ENCODE measurements around the gene STKLD1.
A peak's percentile ranks its signal among the peaks of the same experiment; 100 is the strongest.

STKLD1 gene

DNA sequence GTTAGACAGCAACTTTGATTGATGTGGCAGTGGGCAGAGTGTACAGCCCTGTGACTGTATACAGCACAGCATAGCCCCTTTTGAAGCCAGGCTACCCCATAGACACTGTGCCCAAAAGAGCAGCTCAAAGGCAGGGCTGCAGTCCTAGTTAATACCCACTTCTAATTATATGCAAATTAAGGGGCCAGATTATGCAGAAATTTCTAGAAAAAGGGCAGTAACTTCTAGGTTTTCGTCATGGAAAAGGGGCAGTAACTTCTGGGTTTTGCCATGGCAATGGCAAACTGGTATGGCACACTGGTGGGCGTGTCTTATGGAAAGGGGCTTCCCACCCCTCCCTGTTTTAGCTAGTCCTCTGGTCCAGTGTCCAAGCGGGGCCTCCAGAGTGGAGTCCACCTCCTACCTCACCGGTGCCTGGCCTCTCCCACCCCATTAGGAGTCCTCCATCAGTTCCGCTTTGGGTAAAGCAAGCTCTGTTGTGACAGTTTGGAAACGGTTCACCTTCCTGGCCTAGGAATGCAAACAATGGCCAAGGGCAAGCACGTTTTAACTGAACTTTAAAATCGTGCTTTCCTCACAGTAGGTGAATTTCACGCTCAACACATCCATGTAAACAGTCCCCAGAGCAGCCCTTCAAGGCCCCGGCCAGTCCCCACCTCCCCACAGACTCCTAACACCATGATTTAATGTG, 51.6 kb downstream of the STKLD1 start:
- H3K4me3 ChIP-seq (ENCODE audit: low read depth, low read length): no peak overlapping the region
- TF ChIP-seq, protein P1, sequence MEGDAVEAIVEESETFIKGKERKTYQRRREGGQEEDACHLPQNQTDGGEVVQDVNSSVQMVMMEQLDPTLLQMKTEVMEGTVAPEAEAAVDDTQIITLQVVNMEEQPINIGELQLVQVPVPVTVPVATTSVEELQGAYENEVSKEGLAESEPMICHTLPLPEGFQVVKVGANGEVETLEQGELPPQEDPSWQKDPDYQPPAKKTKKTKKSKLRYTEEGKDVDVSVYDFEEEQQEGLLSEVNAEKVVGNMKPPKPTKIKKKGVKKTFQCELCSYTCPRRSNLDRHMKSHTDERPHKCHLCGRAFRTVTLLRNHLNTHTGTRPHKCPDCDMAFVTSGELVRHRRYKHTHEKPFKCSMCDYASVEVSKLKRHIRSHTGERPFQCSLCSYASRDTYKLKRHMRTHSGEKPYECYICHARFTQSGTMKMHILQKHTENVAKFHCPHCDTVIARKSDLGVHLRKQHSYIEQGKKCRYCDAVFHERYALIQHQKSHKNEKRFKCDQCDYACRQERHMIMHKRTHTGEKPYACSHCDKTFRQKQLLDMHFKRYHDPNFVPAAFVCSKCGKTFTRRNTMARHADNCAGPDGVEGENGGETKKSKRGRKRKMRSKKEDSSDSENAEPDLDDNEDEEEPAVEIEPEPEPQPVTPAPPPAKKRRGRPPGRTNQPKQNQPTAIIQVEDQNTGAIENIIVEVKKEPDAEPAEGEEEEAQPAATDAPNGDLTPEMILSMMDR (IDR thresholded peaks at IDR 0.05; ENCODE audit: low read depth, low read length): no peak

DNA sequence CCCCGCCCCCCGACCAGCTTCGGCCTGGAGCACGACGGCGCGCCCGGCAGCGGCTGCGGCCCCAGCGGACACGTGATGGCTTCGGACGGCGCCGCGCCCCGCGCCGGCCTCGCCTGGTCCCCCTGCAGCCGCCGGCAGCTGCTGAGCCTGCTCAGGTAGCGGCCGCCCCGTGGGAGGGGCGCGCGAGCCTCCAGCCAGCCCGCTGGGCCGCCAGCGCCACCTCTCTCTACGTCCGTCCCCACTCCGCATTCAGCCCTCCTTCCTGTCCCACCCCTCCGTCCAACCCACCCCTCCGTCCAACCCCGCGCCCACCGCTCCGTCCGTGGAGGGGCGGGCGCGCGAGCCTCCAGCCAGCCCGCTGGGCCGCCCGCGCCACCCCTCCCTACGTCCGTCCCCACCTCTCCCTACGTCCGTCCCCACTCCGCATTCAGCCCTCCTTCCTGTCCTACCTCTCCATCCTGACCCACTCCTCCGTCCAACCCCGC, 52.5 kb downstream of the STKLD1 start:
- no peak overlapping the region for H3K4me3 ChIP-seq (ENCODE audit: low read depth, low read length)
- TF ChIP-seq, protein P1 (IDR thresholded peaks at IDR 0.05; ENCODE audit: low read depth, low read length): no peak

DNA sequence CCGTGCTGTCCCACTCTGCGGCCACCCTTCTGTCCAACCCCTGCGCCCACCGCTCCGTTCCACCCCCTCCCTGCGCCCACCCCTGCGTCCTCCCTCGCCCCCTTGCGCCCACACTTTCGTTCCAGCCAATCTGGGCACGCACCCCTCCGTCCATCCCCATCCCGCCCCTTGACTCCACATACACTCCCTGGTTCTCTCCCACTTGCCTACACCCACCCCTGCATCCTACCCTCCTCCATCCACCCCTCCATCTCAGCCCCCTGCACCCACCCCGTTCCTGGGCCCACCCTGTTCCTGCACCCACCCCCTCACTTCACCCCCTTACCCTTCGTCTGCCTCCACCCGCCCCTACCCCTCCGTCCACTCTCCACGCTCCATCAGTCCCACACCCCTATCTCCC, 53.0 kb downstream of the STKLD1 start:
- TF ChIP-seq, protein P1 (IDR thresholded peaks at IDR 0.05; ENCODE audit: low read depth, low read length): no peak
- no peak overlapping the region for H3K4me3 ChIP-seq (ENCODE audit: low read depth, low read length)

DNA sequence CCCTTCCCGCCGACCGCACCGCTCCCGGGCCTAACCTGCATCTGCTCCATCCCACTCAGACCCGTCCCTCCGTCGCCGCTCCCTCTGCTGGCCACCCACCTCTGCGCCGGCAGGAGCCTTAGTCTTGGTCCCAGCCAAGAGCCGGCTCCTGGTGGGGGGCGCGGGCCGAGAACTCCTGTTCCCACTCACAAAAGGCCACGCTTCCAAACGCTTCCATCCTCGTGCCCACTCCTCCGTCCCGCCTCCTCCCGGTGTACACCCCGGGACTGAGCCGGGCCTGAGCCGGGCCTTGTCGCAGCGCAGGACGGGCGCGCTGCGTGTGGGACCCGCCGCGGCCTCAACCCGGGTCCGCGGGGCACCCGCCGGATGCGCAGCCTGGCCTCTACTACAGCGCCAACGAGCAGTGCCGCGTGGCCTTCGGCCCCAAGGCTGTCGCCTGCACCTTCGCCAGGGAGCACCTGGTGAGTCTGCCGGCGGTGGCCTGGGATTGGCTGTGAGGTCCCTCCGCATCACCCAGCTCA, 53.5 kb downstream of the STKLD1 start:
- H3K4me3 ChIP-seq (ENCODE audit: low read depth, low read length): no peak overlapping the region
- TF ChIP-seq, protein P1 (IDR thresholded peaks at IDR 0.05; ENCODE audit: low read depth, low read length): peak; percentile 14; the same call in 1 of the 2 replicates

DNA sequence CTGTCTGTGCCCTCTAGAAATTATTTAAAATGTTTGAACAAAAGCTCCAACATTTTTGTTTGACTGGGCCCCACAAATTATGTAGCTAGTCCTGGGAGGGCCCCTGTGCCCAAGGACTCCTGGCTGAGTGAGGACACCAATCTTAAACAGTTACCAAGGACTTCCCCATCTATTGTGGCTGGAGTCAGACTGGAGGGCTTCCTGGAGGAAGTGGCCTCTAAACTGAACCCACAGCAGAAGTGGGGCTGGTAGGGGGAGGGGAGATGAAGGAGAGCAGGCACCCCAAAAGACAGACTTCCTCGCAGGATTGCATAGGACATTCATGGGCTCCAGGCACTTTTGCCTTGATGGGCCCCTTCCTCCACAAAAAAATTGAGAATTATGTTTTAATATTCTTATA, 54.1 kb downstream of the STKLD1 start:
- H3K4me3 ChIP-seq (ENCODE audit: low read depth, low read length): no peak overlapping the region
- TF ChIP-seq, protein P1 (IDR thresholded peaks at IDR 0.05; ENCODE audit: low read depth, low read length): no peak

DNA sequence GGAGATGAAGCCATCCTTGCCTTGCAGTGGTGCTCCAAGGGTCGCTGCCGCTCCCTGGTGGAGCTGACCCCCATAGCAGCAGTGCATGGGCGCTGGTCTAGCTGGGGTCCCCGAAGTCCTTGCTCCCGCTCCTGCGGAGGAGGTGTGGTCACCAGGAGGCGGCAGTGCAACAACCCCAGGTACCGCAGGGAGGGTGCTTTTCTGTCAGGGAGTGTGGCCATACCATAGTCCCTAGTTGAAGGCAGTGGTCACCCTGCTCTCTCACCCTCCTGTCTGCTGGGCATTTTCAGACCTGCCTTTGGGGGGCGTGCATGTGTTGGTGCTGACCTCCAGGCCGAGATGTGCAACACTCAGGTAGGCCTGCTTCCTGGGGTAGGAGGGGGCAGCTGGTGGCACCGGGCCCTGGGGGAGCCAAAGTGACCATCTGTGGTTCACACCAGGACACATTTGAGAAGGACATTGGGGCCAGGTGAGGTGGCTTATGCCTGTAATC, 57.2 kb downstream of the STKLD1 start:
- H3K4me3 ChIP-seq (ENCODE audit: low read depth, low read length): no peak overlapping the region
- TF ChIP-seq, protein P1 (IDR thresholded peaks at IDR 0.05; ENCODE audit: low read depth, low read length): no peak

DNA sequence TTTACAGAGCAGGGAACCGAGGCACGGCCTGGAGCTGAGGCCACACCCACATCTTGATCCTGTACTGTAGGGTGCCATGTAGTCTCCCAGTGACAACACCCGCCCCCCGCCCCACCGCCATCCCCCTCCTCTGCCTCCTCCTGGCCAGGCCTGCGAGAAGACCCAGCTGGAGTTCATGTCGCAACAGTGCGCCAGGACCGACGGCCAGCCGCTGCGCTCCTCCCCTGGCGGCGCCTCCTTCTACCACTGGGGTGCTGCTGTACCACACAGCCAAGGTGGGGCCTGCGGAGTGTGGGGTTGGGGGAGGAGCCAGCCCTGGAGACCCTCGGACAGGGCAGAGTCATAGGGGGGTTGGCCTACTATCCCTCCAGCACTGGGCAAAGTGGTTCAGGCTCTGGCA, 60.5 kb downstream of the STKLD1 start:
- H3K4me3 ChIP-seq (ENCODE audit: low read depth, low read length): no peak overlapping the region
- TF ChIP-seq, protein P1 (IDR thresholded peaks at IDR 0.05; ENCODE audit: low read depth, low read length): no peak
